WTC11 (cell line): ENCODE measurements around the gene ALK. TPM values are rescaled to one million over a fixed set of nuclear protein-coding genes. Genes with fewer than 3 reads are reported as not detected.

ENCODE experiments used
- ATAC-seq: fragments of 200-7000 bp; cut with Tn5 transposase; 2 replicates; pipeline ENCODE4 v1.10.0; 2021; ENCODE audit warnings: mild to moderate bottlenecking, moderate library complexity
- CTCF ChIA-PET: fragments of 300-600 bp; sonication (Branson Sonifier 250); formaldehyde crosslinking; loops from one replicate; lab custom pipeline; 2021; ENCODE audit warnings: antibody characterized with exemption; lab: Charles Lee
- POLR2A ChIA-PET: fragments of 350-600 bp; sonication (Branson Sonifier 250); formaldehyde crosslinking; loops from one replicate; lab custom pipeline; 2021; ENCODE audit warnings: antibody characterized with exemption; lab: Charles Lee
- DNase-seq: peaks from one replicate; pipeline ENCODE4 v3.0.0; 2021; ENCODE audit warnings: low spot score
- H3K27ac Mint-ChIP-seq: 2 replicates; pipeline ENCODE4 v1.8.0; 2021; ENCODE audit warnings: mixed read lengths
- H3K27me3 Mint-ChIP-seq: 2 replicates; pipeline ENCODE4 v1.8.0; 2021; ENCODE audit warnings: low read depth, mild to moderate bottlenecking, moderate library complexity, mixed read lengths
- H3K36me3 Mint-ChIP-seq: 2 replicates; pipeline ENCODE4 v1.8.0; 2021; ENCODE audit warnings: mixed read lengths
- H3K4me1 Mint-ChIP-seq: 2 replicates; pipeline ENCODE4 v1.8.0; 2022; ENCODE audit warnings: mixed read lengths
- H3K4me3 Mint-ChIP-seq: 2 replicates; pipeline ENCODE4 v1.8.0; 2021; ENCODE audit warnings: mild to moderate bottlenecking, moderate library complexity, mixed read lengths
- H3K9me3 Mint-ChIP-seq: 2 replicates; pipeline ENCODE4 v1.8.0; 2021; ENCODE audit warnings: mixed read lengths
- ARID4B ChIP-seq: sonication (generic); formaldehyde crosslinking; IDR thresholded peaks from 2 replicates; pipeline ENCODE4 v1.8.0; 2023; ENCODE audit warnings: missing genetic modification reagents, mild to moderate bottlenecking, borderline replicate concordance
- ATF2 ChIP-seq: sonication (generic); formaldehyde crosslinking; IDR thresholded peaks from 2 replicates; pipeline ENCODE4 v1.8.1; 2022; ENCODE audit warnings: low read depth, missing genetic modification reagents, borderline replicate concordance
- CBFB ChIP-seq: sonication (generic); formaldehyde crosslinking; IDR thresholded peaks from 2 replicates; pipeline ENCODE4 v1.8.1; 2022; ENCODE audit warnings: mild to moderate bottlenecking, low read depth, missing genetic modification reagents
- CREM ChIP-seq: sonication (generic); formaldehyde crosslinking; IDR thresholded peaks from 2 replicates; pipeline ENCODE4 v1.8.1; 2022; ENCODE audit warnings: mild to moderate bottlenecking, missing genetic modification reagents, moderate library complexity
- EMX1 ChIP-seq: fragments of 250-450 bp; sonication (Bioruptor Pico); IDR thresholded peaks from 2 replicates; pipeline ENCODE4 v1.8.0; 2021; ENCODE audit warnings: mild to moderate bottlenecking
- GRHL2 ChIP-seq: fragments of 250-450 bp; sonication (Bioruptor Pico); IDR thresholded peaks from 2 replicates; pipeline ENCODE4 v1.8.0; 2022; ENCODE audit warnings: mild to moderate bottlenecking, moderate library complexity; ENCODE audit not compliant: insufficient replicate concordance, severe bottlenecking
- GTF2I ChIP-seq: fragments of 250-450 bp; sonication (Bioruptor Pico); conservative IDR thresholded peaks from 2 replicates; pipeline ENCODE4 v1.4.0; 2021; ENCODE audit warnings: mild to moderate bottlenecking
- SMAD3 ChIP-seq: sonication (generic); formaldehyde crosslinking; IDR thresholded peaks from 2 replicates; pipeline ENCODE4 v1.8.0; 2022; ENCODE audit warnings: missing genetic modification reagents, mild to moderate bottlenecking, borderline replicate concordance
- SMAD4 ChIP-seq: sonication (generic); formaldehyde crosslinking; IDR thresholded peaks from 2 replicates; pipeline ENCODE4 v1.8.0; 2022; ENCODE audit warnings: mild to moderate bottlenecking, missing genetic modification reagents
- TCF7 ChIP-seq: sonication (generic); formaldehyde crosslinking; IDR thresholded peaks from 2 replicates; pipeline ENCODE4 v1.8.0; 2022; ENCODE audit warnings: mild to moderate bottlenecking, low read depth, missing genetic modification reagents, moderate library complexity
- ZNF281 ChIP-seq: sonication (generic); formaldehyde crosslinking; IDR thresholded peaks from 2 replicates; pipeline ENCODE4 v1.8.0; 2023; ENCODE audit warnings: mild to moderate bottlenecking, missing genetic modification reagents
- total RNA-seq: library from RNA; stranded (reverse); gene quantifications from 3 replicates; pipeline ENCODE4 v1.2.3, GENCODE V29; 2021
- TF ChIP-seq, protein P1 (sequence below): sonication (generic); formaldehyde crosslinking; IDR thresholded peaks from 2 replicates; pipeline ENCODE4 v1.8.0; 2023; ENCODE audit warnings: missing genetic modification reagents

ALK gene
- total RNA-seq, 1 experiment from 2014 or later, result not detected

GRCh38 chr2:29207352-29208148 is 713.8 kb downstream of the ALK start (continued):
- TF ChIP-seq EMX1 (CRISPR knock-in tag) (no peak), TCF7 (CRISPR knock-in tag) (no peak), CREM (no peak), SMAD3 (no peak), ATF2 (no peak), CBFB (CRISPR knock-in tag) (no peak), SMAD4 (CRISPR knock-in tag) (no peak)
- TF ChIP-seq, protein P1, sequence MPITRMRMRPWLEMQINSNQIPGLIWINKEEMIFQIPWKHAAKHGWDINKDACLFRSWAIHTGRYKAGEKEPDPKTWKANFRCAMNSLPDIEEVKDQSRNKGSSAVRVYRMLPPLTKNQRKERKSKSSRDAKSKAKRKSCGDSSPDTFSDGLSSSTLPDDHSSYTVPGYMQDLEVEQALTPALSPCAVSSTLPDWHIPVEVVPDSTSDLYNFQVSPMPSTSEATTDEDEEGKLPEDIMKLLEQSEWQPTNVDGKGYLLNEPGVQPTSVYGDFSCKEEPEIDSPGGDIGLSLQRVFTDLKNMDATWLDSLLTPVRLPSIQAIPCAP, result no peak

- H3K27ac Mint-ChIP-seq, result no peak overlapping the region
- no peaks in the 10 kb centered on the region for H3K9me3 Mint-ChIP-seq
- CTCF ChIA-PET, result interaction anchor here (1.0 to 1.1 kb wide), 2 partner anchors 26 to 32 kb away, joined by 3 read pairs; no protein-coding TSS in a partner anchor
- peaks cover 11% of the 10 kb centered on the region for H3K4me1 Mint-ChIP-seq
- POLR2A ChIA-PET, result no interaction called here
- H3K27me3 Mint-ChIP-seq, result peaks cover 17% of the 10 kb centered on the region
- no peaks in the 10 kb centered on the region for H3K36me3 Mint-ChIP-seq
- DNase-seq, result no peak
- TF ChIP-seq ZNF281 (CRISPR knock-in tag), result no peak
- TF ChIP-seq GTF2I, result no peak
- TF ChIP-seq GRHL2 (CRISPR knock-in tag), result no peak
- H3K4me3 Mint-ChIP-seq, result no peak overlapping the region
- peak; percentile 65 for ATAC-seq
Measured at GRCh38 chr2:29206941-29207340, 714.4 kb downstream of the ALK start.

DNA sequence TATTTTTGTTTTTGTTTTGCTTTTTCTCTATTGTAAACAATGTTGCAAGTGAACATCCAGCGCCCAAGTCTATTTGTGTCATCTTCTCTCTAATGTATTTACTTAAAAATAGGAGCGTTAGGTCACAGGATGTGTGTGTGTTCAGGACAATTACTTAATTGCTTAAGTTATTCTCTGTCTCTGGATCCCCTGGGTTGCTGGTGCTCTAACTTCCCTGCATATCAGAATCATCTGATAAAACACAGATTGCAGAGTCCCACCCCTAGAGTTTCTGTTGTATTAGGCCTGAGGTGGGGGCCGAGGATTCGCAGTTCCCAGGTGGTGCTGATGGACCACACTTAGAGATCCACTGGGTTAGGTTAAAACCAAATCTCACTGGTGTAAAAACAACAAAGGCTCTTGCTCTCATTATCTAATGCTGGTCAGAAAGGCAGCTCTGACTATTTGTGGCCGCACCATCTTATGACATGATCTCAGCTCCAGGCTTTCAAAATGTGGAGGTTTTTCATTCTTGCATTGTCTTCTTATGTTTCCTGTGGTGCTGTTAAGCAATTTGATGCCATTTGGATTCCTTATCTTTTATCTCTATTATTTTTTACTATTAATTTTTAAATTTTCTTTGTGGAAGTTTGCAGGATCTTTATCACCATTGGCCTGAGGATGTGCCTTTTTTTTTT is 718.4 kb downstream of the ALK start:
- DNase-seq (no peak), ATAC-seq (no peak)
- CTCF ChIA-PET, result no interaction called here
- Mint-ChIP-seq H3K27me3 (peaks cover 20% of the 10 kb centered on the region), H3K27ac (no peak overlapping the region), H3K4me1 (peaks cover 18% of the 10 kb centered on the region), H3K4me3 (no peak overlapping the region), H3K36me3 (no peaks in the 10 kb centered on the region), H3K9me3 (no peaks in the 10 kb centered on the region)
- POLR2A ChIA-PET, result no interaction called here
- TF ChIP-seq ARID4B (CRISPR knock-in tag), result no peak
